HL-60 (cell line): ENCODE measurements around the gene AKAP8L.
A peak's percentile ranks its signal among the peaks of the same experiment; 100 is the strongest.

Experiments used
- GABPA ChIP-seq: IDR thresholded peaks from 2 replicates; pipeline ENCODE4 v1.6.1; 2012; ENCODE audit warnings: low read depth
- POLR2AphosphoS5 ChIP-seq: IDR thresholded peaks from 2 replicates; pipeline ENCODE4 v1.6.1; 2012; ENCODE audit warnings: low read depth
- SPI1 ChIP-seq: IDR thresholded peaks from 2 replicates; pipeline ENCODE4 v1.6.1; 2012; ENCODE audit warnings: low read depth, mild to moderate bottlenecking, borderline replicate concordance
- TF ChIP-seq, protein P1 (sequence below): IDR thresholded peaks from one replicate; pipeline ENCODE4 v1.5.1; 2011; ENCODE audit warnings: low read length, control low read depth, inconsistent platforms; ENCODE audit not compliant: insufficient read depth
- TF ChIP-seq, protein P2 (sequence below): IDR thresholded peaks from 2 replicates; pipeline ENCODE4 v1.6.1; 2012; ENCODE audit warnings: low read depth; ENCODE audit not compliant: insufficient replicate concordance

GRCh38 chr19:15378534-15379082, 40.2 kb downstream of the AKAP8L start:
- TF ChIP-seq POLR2AphosphoS5: 0 out of 2 replicates have a peak, but pooled peaks have one; percentile 25
- TF ChIP-seq, protein P1, sequence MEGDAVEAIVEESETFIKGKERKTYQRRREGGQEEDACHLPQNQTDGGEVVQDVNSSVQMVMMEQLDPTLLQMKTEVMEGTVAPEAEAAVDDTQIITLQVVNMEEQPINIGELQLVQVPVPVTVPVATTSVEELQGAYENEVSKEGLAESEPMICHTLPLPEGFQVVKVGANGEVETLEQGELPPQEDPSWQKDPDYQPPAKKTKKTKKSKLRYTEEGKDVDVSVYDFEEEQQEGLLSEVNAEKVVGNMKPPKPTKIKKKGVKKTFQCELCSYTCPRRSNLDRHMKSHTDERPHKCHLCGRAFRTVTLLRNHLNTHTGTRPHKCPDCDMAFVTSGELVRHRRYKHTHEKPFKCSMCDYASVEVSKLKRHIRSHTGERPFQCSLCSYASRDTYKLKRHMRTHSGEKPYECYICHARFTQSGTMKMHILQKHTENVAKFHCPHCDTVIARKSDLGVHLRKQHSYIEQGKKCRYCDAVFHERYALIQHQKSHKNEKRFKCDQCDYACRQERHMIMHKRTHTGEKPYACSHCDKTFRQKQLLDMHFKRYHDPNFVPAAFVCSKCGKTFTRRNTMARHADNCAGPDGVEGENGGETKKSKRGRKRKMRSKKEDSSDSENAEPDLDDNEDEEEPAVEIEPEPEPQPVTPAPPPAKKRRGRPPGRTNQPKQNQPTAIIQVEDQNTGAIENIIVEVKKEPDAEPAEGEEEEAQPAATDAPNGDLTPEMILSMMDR: no peak
- no peak for TF ChIP-seq SPI1
- 0 out of 2 replicates have a peak, but pooled peaks have one; percentile 2 for TF ChIP-seq GABPA
- TF ChIP-seq, protein P2, sequence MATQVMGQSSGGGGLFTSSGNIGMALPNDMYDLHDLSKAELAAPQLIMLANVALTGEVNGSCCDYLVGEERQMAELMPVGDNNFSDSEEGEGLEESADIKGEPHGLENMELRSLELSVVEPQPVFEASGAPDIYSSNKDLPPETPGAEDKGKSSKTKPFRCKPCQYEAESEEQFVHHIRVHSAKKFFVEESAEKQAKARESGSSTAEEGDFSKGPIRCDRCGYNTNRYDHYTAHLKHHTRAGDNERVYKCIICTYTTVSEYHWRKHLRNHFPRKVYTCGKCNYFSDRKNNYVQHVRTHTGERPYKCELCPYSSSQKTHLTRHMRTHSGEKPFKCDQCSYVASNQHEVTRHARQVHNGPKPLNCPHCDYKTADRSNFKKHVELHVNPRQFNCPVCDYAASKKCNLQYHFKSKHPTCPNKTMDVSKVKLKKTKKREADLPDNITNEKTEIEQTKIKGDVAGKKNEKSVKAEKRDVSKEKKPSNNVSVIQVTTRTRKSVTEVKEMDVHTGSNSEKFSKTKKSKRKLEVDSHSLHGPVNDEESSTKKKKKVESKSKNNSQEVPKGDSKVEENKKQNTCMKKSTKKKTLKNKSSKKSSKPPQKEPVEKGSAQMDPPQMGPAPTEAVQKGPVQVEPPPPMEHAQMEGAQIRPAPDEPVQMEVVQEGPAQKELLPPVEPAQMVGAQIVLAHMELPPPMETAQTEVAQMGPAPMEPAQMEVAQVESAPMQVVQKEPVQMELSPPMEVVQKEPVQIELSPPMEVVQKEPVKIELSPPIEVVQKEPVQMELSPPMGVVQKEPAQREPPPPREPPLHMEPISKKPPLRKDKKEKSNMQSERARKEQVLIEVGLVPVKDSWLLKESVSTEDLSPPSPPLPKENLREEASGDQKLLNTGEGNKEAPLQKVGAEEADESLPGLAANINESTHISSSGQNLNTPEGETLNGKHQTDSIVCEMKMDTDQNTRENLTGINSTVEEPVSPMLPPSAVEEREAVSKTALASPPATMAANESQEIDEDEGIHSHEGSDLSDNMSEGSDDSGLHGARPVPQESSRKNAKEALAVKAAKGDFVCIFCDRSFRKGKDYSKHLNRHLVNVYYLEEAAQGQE: no peak
